Measurements from ENCODE around the gene OPALIN.

DNA sequence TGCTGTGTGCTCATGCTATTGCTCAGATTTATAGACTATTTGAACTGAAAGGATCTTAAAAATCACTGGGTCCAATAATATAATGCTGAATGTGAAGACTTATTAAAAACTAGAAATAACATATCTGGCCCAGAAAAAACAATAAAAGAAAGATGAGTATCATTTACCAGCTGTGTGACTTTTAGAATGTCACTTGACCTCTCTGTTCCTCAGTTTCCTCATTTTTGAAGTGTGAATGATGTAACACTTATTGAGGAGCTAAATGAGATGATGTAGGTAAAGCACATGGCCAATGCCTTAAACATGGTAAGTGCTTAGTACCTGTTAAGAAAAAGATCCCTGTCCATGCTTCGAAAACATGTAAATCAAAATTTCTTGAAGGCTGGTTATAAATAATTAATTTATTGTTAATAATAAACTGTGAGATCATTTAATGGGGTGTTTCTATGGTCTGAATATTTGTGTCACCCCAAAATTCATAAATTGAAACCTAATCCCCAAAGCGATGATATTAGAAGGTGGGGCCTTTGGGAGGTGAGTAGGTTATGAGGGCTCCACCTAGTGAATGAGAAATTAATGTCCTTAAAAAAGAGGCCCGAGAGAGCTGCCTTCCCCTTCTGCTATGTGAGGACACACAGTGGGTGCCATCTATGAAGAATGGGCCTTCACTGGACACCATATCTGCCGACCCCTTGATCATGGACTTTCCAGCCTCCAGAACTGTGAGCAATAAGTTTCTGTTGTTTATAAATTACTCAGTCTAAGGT, 41.6 kb downstream of the OPALIN start:
- TF ChIP-seq, protein P1, sequence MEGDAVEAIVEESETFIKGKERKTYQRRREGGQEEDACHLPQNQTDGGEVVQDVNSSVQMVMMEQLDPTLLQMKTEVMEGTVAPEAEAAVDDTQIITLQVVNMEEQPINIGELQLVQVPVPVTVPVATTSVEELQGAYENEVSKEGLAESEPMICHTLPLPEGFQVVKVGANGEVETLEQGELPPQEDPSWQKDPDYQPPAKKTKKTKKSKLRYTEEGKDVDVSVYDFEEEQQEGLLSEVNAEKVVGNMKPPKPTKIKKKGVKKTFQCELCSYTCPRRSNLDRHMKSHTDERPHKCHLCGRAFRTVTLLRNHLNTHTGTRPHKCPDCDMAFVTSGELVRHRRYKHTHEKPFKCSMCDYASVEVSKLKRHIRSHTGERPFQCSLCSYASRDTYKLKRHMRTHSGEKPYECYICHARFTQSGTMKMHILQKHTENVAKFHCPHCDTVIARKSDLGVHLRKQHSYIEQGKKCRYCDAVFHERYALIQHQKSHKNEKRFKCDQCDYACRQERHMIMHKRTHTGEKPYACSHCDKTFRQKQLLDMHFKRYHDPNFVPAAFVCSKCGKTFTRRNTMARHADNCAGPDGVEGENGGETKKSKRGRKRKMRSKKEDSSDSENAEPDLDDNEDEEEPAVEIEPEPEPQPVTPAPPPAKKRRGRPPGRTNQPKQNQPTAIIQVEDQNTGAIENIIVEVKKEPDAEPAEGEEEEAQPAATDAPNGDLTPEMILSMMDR (IDR thresholded peaks at IDR 0.05; ENCODE audit: insufficient read depth, low read length, poor library complexity, severe bottlenecking): peak; percentile 29
- TF ChIP-seq EZH2phosphoT487 (conservative IDR thresholded peaks at IDR 0.05; ENCODE audit: low read length): no peak

Data from SU-DHL-6 (cell line).